ENCODE measurements around the gene KLHL7.

GRCh38 chr7:23098029-23098428, 7.6 kb upstream of the KLHL7 start:
- TF ChIP-seq E2F4 (CRISPR knock-in tag; IDR thresholded peaks at IDR 0.05; ENCODE audit: low read depth) (no peak), HMG20A (CRISPR knock-in tag; conservative IDR thresholded peaks at IDR 0.05) (no peak), ZNF780A (CRISPR knock-in tag; IDR thresholded peaks at IDR 0.05) (no peak), MED1 (CRISPR knock-in tag; IDR thresholded peaks at IDR 0.05; ENCODE audit: borderline replicate concordance) (no peak), REST (IDR thresholded peaks at IDR 0.05; ENCODE audit: borderline replicate concordance) (no peak), REST (CRISPR knock-in tag; IDR thresholded peaks at IDR 0.05; ENCODE audit: low read depth) (no peak), CTCF (IDR thresholded peaks at IDR 0.05 in 2 of 3, conservative IDR thresholded peaks at IDR 0.05 in 1 of 3; ENCODE audit: insufficient read depth in 2 of 3, low read depth in 1 of 3, low read length in 3 of 3) (no peak), RBM15 (IDR thresholded peaks at IDR 0.05; ENCODE audit: insufficient read depth, low read length) (no peak), ZZZ3 (IDR thresholded peaks at IDR 0.05) (no peak), USF2 (CRISPR knock-in tag; IDR thresholded peaks at IDR 0.05) (no peak), RAD21 (CRISPR knock-in tag; conservative IDR thresholded peaks at IDR 0.05 in 1 of 2, IDR thresholded peaks at IDR 0.05 in 1 of 2) (no peak), NFIC (IDR thresholded peaks at IDR 0.05) (no peak), MXD1 (CRISPR knock-in tag; IDR thresholded peaks at IDR 0.05; ENCODE audit: borderline replicate concordance, poor library complexity, severe bottlenecking) (no peak)

Measured in K562 (cell line).